H9 (cell line): ENCODE data around the gene CTU2. TPM values are rescaled to one million over a fixed set of nuclear protein-coding genes. Genes with fewer than 3 reads are reported as not detected.

Experiments used
- DNase-seq: peaks from one replicate; pipeline ENCODE4 v3.0.0-alpha.2; 2017
- H2AFZ ChIP-seq: one replicate; pipeline ENCODE4 v1.6.1; 2013; ENCODE audit warnings: mild to moderate bottlenecking, low read length, control low read depth, moderate library complexity
- H2AK5ac ChIP-seq: 2 replicates; pipeline ENCODE4 v1.6.1; 2013; ENCODE audit warnings: low read length, control low read depth, mixed read lengths; ENCODE audit not compliant: insufficient read length
- H2BK120ac ChIP-seq: one replicate; pipeline ENCODE4 v1.6.1; 2013; ENCODE audit warnings: low read depth, mild to moderate bottlenecking, low read length, control low read depth, inconsistent platforms; ENCODE audit not compliant: poor library complexity, severe bottlenecking
- H2BK12ac ChIP-seq: 2 replicates; pipeline ENCODE4 v1.6.1; 2013; ENCODE audit warnings: low read length, control low read depth, mixed read lengths, low read depth; ENCODE audit not compliant: insufficient read length
- H2BK15ac ChIP-seq: 2 replicates; pipeline ENCODE4 v1.6.1; 2013; ENCODE audit warnings: low read depth, low read length, control low read depth
- H2BK20ac ChIP-seq: one replicate; pipeline ENCODE4 v1.6.1; 2013; ENCODE audit warnings: low read depth, mild to moderate bottlenecking, low read length, control low read depth, inconsistent platforms; ENCODE audit not compliant: poor library complexity, severe bottlenecking
- H2BK5ac ChIP-seq: 2 replicates; pipeline ENCODE4 v1.6.1; 2013; ENCODE audit warnings: low read length, control low read depth, mixed read lengths; ENCODE audit not compliant: insufficient read length
- H3K14ac ChIP-seq: 2 replicates; pipeline ENCODE4 v1.6.1; 2013; ENCODE audit warnings: low read length, control low read depth; ENCODE audit not compliant: insufficient read depth
- H3K18ac ChIP-seq: 2 replicates; pipeline ENCODE4 v1.6.1; 2013; ENCODE audit warnings: low read depth, mild to moderate bottlenecking, mixed read lengths, low read length, control low read depth; ENCODE audit not compliant: insufficient read length
- H3K23ac ChIP-seq: 2 replicates; pipeline ENCODE4 v1.6.1; 2013; ENCODE audit warnings: low read length, control low read depth, mixed read lengths, low read depth; ENCODE audit not compliant: insufficient read length
- H3K23me2 ChIP-seq: 2 replicates; pipeline ENCODE4 v1.6.1; 2013; ENCODE audit warnings: low read depth, mild to moderate bottlenecking, mixed read lengths, low read length, control low read depth; ENCODE audit not compliant: insufficient read length, poor library complexity, severe bottlenecking
- H3K27ac ChIP-seq: 2 replicates; pipeline ENCODE4 v1.5.1; 2013; ENCODE audit warnings: low read length, control low read depth, mixed read lengths, low read depth; ENCODE audit not compliant: insufficient read length
- H3K27me3 ChIP-seq: 2 replicates; pipeline ENCODE4 v1.6.1; 2013; ENCODE audit warnings: low read length, control low read depth, inconsistent platforms; ENCODE audit not compliant: insufficient read depth
- H3K4ac ChIP-seq: 2 replicates; pipeline ENCODE4 v1.6.1; 2013; ENCODE audit warnings: low read depth, mild to moderate bottlenecking, control low read depth, inconsistent platforms, low read length, moderate library complexity
- H3K4me1 ChIP-seq: 2 replicates; pipeline ENCODE4 v1.6.1; 2013; ENCODE audit warnings: low read length, control low read depth, inconsistent platforms; ENCODE audit not compliant: insufficient read depth
- H3K4me2 ChIP-seq: 2 replicates; pipeline ENCODE4 v1.6.1; 2013; ENCODE audit warnings: low read length, control low read depth, mixed read lengths; ENCODE audit not compliant: insufficient read length, insufficient read depth
- H3K56ac ChIP-seq: 2 replicates; pipeline ENCODE4 v1.6.1; 2013; ENCODE audit warnings: low read depth, mild to moderate bottlenecking, mixed read lengths, low read length, control low read depth; ENCODE audit not compliant: insufficient read length
- H3K79me1 ChIP-seq: 2 replicates; pipeline ENCODE4 v1.6.1; 2013; ENCODE audit warnings: low read depth, mild to moderate bottlenecking, moderate library complexity, low read length, control low read depth, inconsistent platforms; ENCODE audit not compliant: insufficient read depth, poor library complexity, severe bottlenecking
- H3K79me2 ChIP-seq: 2 replicates; pipeline ENCODE4 v1.6.1; 2013; ENCODE audit warnings: low read length, control low read depth, inconsistent platforms; ENCODE audit not compliant: insufficient read depth
- H3K9ac ChIP-seq: 2 replicates; pipeline ENCODE4 v1.6.1; 2013; ENCODE audit warnings: low read length, control low read depth, mixed read lengths; ENCODE audit not compliant: insufficient read length; ENCODE audit errors: extremely low read depth
- H3K9me3 ChIP-seq: one replicate; pipeline ENCODE4 v1.6.1; 2013; ENCODE audit warnings: low read depth, low read length, inconsistent platforms; ENCODE audit not compliant: control insufficient read depth
- H3T11ph ChIP-seq: one replicate; pipeline ENCODE4 v1.6.1; 2013; ENCODE audit warnings: mild to moderate bottlenecking, low read length, control low read depth, inconsistent platforms
- H4K20me1 ChIP-seq: one replicate; pipeline ENCODE4 v1.6.1; 2013; ENCODE audit not compliant: control insufficient read depth, insufficient read length, insufficient read depth
- H4K5ac ChIP-seq: 2 replicates; pipeline ENCODE4 v1.6.1; 2013; ENCODE audit warnings: low read depth, mild to moderate bottlenecking, mixed read lengths, low read length, control low read depth; ENCODE audit not compliant: insufficient read length
- H4K8ac ChIP-seq: replicated peaks from 2 replicates; pipeline ENCODE4 v1.6.1; 2013; ENCODE audit warnings: low read length, control low read depth, mixed read lengths, low read depth; ENCODE audit not compliant: insufficient read length
- H4K91ac ChIP-seq: 2 replicates; pipeline ENCODE4 v1.6.1; 2013; ENCODE audit warnings: low read depth, mild to moderate bottlenecking, moderate library complexity, mixed read lengths, low read length, control low read depth; ENCODE audit not compliant: insufficient read length
- H3K27ac Mint-ChIP-seq, 3 experiments: 2 replicates in 2 of 3; 3 replicates in 1 of 3; pipeline ENCODE4 v1.8.0; 2020 to 2021; ENCODE audit warnings: mixed read lengths in 3 of 3, mild to moderate bottlenecking in 1 of 3, moderate library complexity in 1 of 3
- H3K27me3 Mint-ChIP-seq: 2 replicates; pipeline ENCODE4 v1.8.0; 2021; ENCODE audit warnings: low read depth, mild to moderate bottlenecking, moderate library complexity, mixed read lengths
- H3K36me3 Mint-ChIP-seq, 3 experiments: 2 replicates in 2 of 3; 3 replicates in 1 of 3; pipeline ENCODE4 v1.8.0; 2020 to 2021; ENCODE audit warnings: low read depth in 3 of 3, mixed read lengths in 3 of 3; ENCODE audit not compliant: insufficient read depth in 1 of 3
- H3K4me1 Mint-ChIP-seq, 2 experiments: 2 replicates each; pipeline ENCODE4 v1.8.0; 2020; ENCODE audit warnings: mixed read lengths in 2 of 2
- H3K4me3 Mint-ChIP-seq, 2 experiments: 2 replicates in 1 of 2; 3 replicates in 1 of 2; pipeline ENCODE4 v1.8.0; 2020 to 2021; ENCODE audit warnings: mild to moderate bottlenecking in 2 of 2, mixed read lengths in 2 of 2, moderate library complexity in 1 of 2
- H3K9me3 Mint-ChIP-seq, 2 experiments: 2 replicates in 1 of 2; 3 replicates in 1 of 2; pipeline ENCODE4 v1.8.0; 2020; ENCODE audit warnings: mild to moderate bottlenecking in 2 of 2, mixed read lengths in 2 of 2, moderate library complexity in 1 of 2
- CTCF ChIP-seq: fragments of 200-600 bp; sonication (generic); conservative IDR thresholded peaks from 3 replicates; pipeline ENCODE4 v1.8.0; 2021; ENCODE audit warnings: antibody characterized with exemption, mild to moderate bottlenecking
- WGBS: extraction: QIAGEN DNeasy Blood & Tissue Kit; methylation state at CpG from one replicate; pipeline ENCODE4 v1.1.7; 2013; ENCODE audit warnings: missing lambda C conversion rate, low lambda C conversion rate, mixed read lengths; ENCODE audit not compliant: insufficient read length; ENCODE audit errors: extremely low coverage; 5-methylcytosine and 5-hydroxymethylcytosine counted together
- total RNA-seq: library from RNA; stranded (reverse); gene quantifications from 2 replicates; pipeline ENCODE4 v1.2.1, GENCODE V29; 2021

Gene CTU2
- total RNA-seq, 1 experiment from 2014 or later, result 32.8 TPM

- no peaks in the 10 kb centered on the region for H3K79me1 ChIP-seq
- H3K23ac ChIP-seq, result no peak overlapping the region
- no peaks in the 10 kb centered on the region; a peak in 1 of 7 replicates for H3K36me3 Mint-ChIP-seq
These were observed 35.1 kb downstream of the CTU2 start for GRCh38 chr16:88741368-88741767.

More at GRCh38 chr16:88741368-88741767, 35.1 kb downstream of the CTU2 start:
- Histone ChIP-seq H3K4me2 (no peak overlapping the region), H2AK5ac (no peak overlapping the region), H2BK20ac (no peak overlapping the region), H3K56ac (no peak overlapping the region), H3K14ac (no peak overlapping the region), H4K5ac (no peak overlapping the region), H3K4ac (no peak overlapping the region), H3K4me1 (no peaks in the 10 kb centered on the region), H3K79me2 (no peaks in the 10 kb centered on the region), H3K27ac (no peak overlapping the region), H2BK5ac (no peak overlapping the region), H2BK12ac (no peak overlapping the region), H4K8ac (no peak overlapping the region), H3K9ac (no peak overlapping the region), H2AFZ (no peak overlapping the region), H2BK120ac (no peak overlapping the region), H3K9me3 (no peaks in the 10 kb centered on the region), H3T11ph (no peak overlapping the region), H3K18ac (no peak overlapping the region), H3K23me2 (no peaks in the 10 kb centered on the region), H2BK15ac (no peak overlapping the region), H4K20me1 (no peaks in the 10 kb centered on the region), H4K91ac (no peak overlapping the region), H3K27me3 (no peaks in the 10 kb centered on the region)
- H3K9me3 Mint-ChIP-seq, result no peaks in the 10 kb centered on the region
- no peak for TF ChIP-seq CTCF
- no CpG with 5 or more reads among the region's 17 CpGs for WGBS
- H3K4me3 Mint-ChIP-seq, result no peak overlapping the region; a peak in 1 of 5 replicates
- no peak overlapping the region for H3K27ac Mint-ChIP-seq
- no peaks in the 10 kb centered on the region for H3K27me3 Mint-ChIP-seq
- DNase-seq, result no peak
- peaks cover 0 to 20% of the 10 kb centered on the region in 2 experiments; a peak in 2 of 4 replicates for H3K4me1 Mint-ChIP-seq
